CD4-positive, alpha-beta T cell treated with Interleukin-10 for 1 hour (primary cell): ENCODE measurements around the gene CASP2.

Experiments
- DNase-seq: peaks from one replicate; pipeline ENCODE4 v3.0.0-alpha.2; 2020

CASP2 gene

DNA sequence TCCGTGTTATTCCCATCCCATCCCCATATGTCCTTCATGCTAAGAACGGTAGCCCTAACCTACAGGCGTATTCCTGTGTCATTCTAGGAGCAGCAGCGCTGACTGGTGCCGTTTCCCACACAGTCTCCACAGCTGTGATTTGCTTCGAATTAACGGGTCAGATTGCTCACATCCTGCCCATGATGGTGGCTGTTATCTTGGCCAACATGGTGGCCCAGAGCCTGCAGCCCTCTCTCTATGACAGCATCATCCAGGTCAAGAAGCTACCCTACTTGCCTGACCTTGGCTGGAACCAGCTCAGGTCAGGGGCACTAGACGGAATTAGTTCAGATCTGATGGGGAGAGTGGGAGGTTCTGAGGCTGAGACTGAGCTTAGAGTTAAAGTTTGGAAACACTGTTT, 53.7 kb downstream of the CASP2 start:
- no peak for DNase-seq

DNA sequence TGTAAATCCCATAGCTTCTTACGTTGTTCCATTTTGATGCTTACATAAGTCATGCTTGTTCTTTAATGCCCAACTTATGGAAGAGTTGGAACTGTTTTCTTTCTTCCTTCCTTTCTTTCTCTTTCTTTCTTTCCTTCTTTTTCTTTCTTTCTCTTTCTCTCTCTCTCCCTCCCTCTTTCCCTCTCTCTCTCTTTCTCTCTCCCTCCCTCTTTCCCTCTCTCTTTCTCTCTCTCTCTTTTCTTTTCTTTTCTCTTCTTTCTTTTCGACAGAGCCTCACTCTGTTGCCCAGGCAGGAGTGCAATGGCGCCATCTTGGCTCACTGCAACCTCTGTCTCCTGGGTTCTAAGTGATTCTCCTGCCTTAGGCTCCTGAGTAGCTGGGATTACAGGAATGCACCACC, 55.4 kb downstream of the CASP2 start:
- no peak for DNase-seq

DNA sequence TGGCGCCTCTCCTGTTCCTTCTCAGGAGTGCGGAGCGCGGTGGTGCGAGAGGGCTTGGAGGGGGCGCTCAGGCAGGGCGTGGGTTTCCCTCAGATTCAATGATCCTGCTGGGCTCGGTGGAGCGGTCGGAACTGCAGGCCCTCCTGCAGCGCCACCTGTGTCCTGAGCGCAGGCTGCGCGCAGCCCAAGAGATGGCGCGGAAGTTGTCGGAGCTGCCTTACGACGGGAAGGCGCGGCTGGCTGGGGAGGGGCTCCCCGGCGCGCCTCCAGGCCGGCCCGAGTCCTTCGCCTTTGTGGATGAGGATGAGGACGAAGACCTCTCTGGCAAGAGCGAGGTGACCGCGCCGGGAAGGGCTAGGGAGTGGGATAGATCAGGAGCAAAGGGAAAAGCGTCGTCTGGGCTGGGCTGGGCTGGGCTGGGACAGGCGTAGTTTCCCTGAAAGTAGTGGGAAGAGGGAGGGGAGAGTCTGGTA, 57.3 kb downstream of the CASP2 start:
- DNase-seq: peak; percentile 70

DNA sequence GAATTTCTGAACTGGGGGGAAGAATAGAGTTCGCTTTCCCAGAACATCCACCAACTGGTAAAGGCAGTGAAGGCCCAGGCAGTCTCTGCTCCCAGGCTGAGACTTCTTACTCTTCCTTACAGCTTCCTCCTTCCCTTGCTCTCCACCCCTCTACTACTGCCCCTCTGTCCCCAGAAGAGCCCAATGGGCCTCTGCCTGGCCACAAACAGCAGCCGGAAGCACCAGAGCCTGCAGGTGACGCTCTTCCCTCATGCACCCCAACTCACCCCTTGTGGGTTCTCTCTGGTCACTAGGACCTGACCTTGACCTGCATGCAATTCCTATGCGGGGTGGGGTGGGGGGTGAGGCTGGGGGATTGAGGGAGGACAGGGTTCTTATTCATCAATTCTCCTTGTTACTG, 57.9 kb downstream of the CASP2 start:
- no peak for DNase-seq

DNA sequence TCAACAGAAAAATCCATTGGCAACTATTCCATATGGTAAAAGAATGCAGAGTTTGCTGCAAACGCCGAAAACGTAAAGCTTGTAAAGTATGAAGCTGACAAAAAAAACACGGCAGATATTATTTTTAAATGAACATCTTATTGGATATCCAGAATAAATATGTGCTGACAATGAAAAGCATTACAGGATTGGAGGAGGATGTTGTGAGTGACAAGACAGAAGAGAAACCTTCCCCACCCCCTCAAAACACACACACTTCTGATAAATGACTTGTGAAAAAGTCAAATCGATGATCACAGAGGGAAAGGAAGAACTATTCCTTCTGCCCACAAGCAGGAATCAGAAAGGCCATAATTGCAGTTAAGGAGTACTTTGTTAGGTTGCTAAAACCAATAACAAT, 59.8 kb downstream of the CASP2 start:
- DNase-seq: no peak

DNA sequence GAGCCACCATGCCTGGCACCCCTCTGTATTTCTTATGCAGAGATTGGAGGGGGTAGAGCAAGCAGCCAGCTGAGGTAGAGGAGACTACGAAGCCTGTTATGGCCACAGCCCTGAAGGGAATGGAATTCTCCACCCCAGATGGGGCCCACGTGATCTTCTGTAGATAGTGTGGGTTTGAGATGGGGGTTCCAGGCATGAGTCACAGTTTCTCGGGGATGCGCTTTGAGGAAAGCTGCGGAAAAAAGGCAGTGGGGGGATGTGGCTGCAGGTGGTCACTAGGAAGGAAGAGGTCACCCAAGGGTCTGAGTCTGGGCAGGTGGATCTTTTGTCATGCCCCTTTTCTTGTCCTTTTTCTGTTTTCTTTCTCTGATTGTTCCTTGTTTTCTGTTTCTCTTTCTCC, 62.9 kb downstream of the CASP2 start:
- DNase-seq: no peak

DNA sequence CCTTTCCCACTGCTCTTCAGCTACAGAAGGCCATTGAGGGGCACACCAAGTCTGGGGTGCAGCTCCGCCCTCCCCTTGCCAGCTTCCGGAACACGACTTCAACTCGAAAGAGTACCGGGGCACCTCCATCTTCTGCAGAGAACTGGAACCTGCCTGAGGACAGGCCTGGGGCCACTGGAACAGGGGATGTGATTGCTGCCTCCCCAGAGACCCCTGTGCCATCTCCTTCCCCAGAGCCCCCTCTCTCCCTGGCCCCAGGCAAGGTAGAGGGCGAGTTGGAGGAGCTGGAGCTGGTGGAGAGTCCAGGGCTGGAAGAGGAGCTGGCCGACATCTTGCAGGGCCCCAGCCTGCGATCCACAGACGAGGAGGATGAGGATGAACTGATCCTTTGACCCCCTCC, 63.4 kb downstream of the CASP2 start:
- DNase-seq: no peak

DNA sequence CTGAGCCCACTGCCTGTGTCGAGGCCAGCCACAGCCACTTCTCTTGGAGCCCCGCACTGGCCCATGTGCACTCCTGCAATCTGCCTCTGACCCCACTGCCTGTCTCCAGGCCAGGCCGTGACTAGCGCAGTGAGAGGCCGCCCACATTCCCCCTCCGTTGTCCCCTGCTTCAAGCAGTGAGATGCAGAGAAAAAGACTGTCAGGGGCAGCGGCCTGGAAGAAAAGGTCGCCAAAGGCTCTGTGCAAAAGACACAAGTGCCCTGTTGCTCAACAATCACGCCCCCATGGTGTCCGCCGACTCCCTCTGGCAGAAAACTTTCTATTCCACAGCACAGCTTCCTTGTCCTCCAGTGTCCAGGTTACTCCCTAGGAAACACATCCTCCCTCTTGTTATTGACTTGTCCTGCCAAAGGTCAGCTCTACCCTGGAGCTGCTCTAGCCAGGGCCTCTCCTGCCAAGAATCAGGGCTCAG, 64.4 kb downstream of the CASP2 start:
- no peak for DNase-seq

DNA sequence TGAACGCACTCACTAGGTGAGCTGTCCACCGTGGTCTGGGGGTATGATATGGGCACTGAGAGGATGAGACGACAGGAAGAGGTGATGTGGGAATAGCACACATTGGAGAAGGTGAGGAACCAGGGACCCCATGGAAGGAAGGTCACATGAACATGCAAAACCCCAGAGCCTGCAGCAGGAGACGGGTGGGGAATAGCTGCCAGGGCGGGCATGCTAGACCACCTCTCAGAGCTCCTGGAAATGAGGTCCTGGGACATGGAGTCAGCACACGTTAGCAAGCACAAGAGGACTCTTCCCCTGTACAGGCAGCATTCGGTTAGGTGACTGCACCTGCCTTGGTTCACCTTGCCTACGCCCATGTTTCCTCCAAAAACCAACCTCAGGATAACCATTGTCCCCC, 66.2 kb downstream of the CASP2 start:
- no peak for DNase-seq

DNA sequence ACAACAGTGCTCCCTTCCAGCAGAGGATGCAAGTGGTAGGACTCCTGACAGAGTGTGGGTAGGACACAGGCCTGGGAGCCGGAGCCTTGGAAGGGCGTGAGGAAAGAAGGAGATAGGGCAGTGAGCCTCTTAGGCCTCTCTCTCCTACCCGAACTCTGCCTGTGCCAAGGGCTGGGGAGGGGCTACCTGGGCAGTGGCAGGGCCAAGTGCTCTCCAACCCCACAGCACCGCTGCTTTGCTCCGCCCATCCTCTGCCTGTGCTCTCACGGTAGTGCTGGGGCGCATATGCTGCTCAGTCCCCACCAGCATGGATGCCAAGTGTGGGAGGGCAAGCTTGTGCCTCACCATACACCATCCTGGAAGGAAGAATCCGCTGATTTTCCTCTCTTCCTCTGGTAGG, 66.8 kb downstream of the CASP2 start:
- no peak for DNase-seq

DNA sequence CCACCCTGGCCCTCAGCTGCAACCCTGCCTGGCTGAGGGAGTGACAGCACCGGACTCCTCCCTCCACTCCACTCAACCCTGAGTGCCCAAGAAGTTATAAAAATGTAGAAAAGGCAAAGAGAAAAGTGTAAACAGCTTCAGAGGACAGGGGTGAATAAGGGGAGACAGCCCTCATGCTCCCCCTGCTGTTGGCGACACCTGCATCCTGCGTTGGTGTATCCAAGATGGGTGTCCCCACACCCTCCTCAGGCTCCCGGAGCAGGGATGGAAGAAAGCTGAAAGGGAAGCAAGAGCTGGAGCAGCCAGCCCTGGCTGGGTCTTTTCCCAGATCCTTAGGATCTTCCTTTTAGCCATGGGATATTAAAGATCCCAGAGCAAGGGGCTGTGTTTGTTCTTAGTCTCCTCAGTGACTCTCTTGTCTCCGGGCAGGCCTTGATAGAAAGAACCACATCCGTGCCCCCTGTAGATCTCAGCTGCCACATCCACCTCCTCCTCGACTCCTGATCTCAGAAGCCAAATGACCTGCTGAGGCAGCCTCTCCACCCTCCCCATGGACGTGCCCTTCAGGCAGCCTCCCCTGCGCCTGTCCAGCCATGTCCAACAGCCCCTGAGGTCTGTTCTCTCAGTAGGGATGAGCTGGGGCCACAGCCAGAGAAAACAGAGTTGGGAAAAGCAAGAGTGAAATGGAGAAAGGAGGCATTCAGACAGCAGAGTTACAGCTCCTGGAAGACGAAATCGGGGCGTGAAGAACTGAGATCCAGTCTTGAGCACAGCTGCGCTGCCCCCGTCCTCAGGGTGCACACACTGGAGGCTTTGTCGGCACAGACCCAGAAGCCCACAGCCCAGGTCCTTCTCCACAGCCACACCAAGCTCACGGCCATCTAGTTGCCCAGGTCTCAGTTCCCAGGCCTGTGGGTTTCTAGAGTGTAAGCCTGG, 67.6 kb downstream of the CASP2 start:
- DNase-seq: no peak

DNA sequence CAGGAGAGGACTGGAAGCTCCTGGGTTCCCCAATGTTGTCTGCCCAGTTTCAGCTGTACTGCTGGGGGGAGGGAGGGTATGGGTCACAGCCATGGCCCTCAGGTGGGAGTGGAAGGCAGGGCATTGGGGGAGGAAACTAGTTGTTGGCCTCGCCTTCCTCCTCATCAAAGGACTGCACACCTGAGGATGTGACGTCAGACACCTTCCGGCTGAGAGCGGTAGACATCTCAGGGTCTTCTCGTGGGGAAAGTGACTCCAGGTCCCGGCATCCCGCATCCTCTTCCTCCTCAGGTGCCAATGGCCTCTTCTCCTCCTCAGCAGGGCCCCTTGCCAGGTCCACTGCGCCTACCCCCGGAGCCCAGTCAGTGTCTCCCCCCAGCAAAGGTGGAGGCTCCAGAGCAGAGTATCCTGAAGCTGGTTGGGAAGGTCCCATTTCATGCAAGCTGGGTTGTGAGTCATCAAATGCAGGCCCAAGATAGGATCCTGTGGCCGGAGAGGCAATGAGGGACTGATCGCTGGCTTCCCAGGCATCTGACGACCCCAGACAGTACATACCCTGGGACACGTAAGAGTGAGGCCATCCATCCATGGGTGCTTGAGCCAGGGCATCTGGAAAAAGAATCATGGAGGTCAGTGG, 68.4 kb downstream of the CASP2 start:
- DNase-seq: no peak
